HG03025 (cell line): ENCODE measurements around the gene METTL1.
"Not testable (repeated sequence)": the region's sequence is repeated elsewhere in the genome, so short reads cannot be mapped to it uniquely, and the experiment has no call there.

Experiments used
- ATAC-seq: cut with Tn5 transposase; IDR thresholded peaks from one replicate; pipeline ENCODE4 v1.9.1; 2021; ENCODE audit warnings: mild to moderate bottlenecking, moderate library complexity; ENCODE audit not compliant: unreplicated experiment, low FRiP score

The METTL1 gene

DNA sequence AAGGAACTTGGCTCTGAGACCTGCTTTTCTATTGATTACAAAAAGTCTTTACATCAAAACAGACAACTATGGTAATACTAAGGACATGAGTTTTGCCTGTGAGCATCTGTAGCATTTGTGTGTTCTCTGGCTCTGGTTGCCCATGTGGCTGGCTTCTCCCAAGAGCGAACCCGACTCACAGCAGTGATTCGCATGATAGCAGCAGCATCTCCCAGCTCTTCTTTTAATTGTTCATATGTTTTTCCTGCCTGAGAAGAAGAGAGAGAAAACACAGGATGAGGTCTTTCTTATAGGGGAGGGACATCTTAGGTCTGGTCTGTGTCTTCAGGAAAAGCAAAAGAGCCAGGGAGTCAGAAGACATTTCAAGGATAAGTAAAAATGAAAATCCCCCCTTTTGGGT, 29.1 kb upstream of the METTL1 start:
- ATAC-seq = no peak

DNA sequence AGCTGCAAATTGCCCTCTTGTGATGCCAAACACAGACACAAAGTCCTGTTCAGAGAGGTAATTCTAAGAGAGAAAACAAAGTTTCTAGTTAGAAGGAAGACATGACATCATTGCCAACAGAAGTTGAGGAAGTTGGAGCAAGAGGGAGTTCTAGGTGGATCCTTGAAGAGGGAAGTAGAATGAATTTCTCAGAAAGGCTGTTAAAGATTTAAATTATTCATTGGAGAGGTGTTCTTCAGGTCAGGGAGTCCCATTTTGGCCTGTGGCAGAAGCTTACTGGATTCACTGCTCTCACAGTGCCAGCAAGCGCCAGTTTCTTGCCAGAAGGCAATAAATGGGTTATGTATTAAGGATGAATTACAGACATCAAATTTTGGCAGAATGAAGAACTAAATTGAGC, 26.0 kb upstream of the METTL1 start:
- no peak for ATAC-seq

DNA sequence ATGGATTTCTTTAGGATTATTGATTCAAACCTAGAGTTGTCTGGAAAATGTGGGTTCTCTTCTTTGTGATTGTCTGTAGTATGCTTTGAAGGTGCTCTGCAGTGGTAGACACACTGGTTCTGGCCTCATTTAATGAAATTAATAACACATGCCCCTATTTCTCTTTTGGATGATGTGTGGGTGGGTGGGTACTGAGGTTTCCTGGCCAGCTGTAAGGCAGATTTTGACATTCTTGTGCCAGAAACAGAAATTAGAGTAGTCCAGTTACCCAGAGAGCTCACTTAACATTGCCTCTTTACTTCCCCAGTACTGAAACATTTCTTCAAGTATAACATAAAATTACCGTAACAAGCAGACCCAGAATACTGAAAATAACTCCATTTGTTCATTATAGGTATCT, 25.1 kb upstream of the METTL1 start:
- no peak for ATAC-seq

DNA sequence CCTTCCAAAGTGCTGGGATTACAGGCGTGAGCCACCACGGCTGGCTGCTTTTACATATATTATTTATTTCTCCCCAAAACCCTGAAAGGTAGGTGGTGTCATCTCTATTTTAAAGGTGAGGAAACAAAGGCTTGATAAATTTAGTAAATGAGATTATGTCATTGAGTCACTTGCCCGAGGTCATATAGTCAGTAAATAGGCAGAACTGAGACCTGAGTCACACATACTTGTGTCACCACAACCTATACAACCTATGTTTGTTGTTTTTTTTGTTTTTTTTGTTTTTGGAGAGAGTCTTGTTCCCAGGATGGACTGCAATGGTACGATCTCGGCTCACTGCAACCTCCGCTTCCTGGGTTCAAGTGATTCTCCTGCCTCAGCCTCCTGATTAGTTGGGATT, 23.4 kb upstream of the METTL1 start:
- ATAC-seq = no peak

DNA sequence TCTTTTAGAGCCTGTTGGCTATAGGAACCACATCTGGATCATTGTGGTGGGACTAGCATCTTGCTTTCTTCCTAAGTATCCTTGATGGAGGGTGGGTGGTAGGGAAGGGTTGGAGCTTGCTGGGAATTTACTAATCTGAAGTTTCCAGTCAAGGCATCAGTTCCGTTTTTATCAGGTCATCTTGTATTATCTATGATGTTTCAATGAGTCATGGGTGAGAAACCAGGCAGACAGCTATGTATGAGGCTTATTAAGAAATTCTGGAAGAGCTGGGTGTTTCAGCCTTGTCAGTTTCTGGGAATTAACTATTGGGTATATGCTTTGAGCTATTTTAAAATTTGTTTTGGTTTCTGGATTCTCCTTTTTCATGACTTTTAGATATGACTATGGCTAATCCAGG, 22.0 kb upstream of the METTL1 start:
- no peak for ATAC-seq

DNA sequence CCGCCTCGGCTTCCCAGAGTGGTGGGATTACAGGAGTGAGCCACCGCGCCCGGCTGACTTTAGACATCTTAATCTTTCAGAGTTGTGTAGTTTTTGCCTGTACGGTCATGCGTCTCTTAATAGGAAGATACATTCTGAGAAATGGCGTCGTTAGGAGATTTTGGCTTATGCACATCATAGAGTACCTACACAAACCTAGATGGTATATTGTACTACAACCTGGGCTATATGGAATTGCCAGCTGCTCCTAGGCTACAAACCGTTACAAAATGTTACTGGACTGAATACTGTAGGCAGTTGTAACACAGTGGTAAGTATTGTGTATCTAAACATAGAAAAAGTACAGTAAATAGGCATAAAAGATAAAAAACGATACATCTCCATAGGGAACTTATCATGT, 12.0 kb upstream of the METTL1 start:
- no peak for ATAC-seq

DNA sequence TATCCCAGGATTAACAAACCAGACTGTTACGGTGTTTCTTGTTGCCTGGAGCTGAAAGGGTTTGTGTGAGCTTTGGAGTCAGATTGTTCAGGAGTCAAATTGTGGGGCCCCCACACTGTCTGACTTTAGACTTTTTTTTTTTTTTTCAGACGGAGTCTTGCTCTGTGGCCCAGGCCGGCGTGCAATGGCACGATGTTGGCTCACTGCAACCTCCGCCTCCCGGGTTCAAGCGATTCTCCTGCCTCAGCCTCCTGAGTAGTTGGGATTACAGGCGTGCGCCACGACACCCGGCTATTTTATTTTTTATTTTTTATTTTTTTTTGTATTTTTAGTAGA, 11.5 kb upstream of the METTL1 start:
- ATAC-seq = no peak

DNA sequence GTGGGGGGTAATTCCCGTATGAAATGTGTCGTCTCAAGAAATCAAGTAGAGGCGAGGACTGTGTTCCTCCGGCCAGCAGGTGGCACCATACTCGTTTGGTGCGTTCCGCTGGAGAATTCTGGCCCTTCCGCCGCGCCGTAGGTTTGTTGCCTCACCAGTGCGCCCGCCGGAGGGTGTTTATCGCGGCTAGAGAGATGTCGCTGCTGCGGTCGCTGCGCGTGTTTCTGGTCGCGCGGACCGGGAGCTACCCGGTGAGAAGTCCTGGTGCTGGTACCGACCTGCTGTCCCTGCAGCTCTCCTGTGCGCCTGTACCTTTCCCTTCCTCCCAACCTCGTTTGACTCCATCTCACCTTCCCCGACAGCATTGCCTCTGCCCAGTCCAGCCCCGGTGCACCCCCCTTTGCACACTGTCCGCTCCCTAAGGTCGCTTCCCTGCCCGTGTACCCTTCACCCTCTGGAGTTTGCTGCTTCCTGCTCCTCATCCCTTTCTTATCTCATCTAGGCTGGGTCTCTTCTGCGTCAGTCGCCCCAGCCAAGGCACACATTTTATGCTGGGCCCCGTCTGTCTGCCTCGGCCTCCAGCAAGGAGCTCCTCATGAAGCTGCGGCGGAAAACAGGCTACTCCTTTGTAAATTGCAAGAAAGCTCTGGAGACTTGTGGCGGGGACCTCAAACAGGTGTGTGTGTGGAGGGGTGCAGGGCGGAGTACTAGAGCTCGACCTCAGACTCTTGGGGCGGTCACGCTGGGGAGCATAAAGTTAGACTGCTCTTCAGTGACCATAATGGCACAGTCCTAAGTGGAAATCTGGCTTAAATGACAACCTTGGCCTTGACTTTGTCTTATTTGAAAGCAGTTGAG, 10.9 kb upstream of the METTL1 start, which contains the start of gene TSFM:
TSS of gene TSFM (plus strand) at position 180 of the 858 bp plus-strand sequence. CDS start at position 195, 15 bp downstream.
- ATAC-seq = peak; percentile 88

DNA sequence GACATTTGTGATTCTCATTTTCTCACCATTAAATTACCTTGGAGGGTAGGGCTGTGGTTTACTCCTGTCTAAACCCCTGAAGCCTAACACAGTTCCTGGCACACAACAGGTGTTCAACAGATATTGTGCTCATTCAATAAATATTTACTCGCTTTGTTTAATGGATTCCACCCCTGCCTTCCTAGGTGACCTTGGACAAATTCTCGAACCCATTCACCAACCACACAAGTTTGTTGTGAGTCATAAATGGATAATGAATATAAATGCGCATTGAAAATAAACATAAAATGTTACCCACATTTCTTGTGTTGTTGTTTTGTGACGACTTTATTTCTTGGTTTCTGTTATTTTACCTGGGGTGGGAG, 10.3 kb upstream of the METTL1 start:
- ATAC-seq = no peak

DNA sequence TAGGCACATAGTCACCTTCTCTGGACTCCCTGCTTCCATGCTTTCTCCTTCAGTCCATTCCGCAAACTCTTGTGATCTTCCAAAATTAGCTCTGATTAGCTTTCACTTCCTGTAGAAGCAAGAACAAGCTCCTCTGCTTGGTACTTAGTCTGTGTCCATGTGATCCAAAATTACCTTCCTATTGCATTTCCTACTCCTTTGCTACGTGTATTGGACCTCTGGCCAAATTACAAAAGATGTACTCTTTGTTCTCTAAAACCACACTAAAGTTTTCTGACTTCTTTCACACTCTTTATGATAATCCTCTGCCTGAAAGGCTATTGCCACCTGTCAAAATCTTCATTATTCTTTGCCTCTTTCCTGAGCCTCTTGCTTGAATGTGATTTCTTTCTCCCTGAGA, 9.9 kb upstream of the METTL1 start:
- ATAC-seq = no peak

DNA sequence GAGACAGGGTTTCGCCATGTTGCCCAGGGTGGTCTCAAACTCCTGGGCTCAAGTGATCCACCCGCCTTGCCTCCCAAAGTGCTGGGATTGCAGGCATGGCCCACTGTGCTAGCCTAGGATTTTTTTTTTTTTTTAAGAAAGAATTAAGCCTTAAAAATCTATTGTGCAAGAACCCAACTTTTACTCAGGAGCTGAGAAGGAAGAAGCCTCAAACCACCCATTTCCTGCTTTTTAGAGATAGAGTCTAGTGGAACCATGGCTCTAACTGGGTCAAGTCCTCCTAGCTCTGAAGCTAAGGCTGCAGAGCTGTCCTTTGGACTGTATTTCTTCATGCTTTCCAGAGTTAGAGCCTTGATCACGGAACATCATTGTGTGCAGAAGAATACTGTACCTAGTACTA, 9.3 kb upstream of the METTL1 start:
- ATAC-seq = no peak

DNA sequence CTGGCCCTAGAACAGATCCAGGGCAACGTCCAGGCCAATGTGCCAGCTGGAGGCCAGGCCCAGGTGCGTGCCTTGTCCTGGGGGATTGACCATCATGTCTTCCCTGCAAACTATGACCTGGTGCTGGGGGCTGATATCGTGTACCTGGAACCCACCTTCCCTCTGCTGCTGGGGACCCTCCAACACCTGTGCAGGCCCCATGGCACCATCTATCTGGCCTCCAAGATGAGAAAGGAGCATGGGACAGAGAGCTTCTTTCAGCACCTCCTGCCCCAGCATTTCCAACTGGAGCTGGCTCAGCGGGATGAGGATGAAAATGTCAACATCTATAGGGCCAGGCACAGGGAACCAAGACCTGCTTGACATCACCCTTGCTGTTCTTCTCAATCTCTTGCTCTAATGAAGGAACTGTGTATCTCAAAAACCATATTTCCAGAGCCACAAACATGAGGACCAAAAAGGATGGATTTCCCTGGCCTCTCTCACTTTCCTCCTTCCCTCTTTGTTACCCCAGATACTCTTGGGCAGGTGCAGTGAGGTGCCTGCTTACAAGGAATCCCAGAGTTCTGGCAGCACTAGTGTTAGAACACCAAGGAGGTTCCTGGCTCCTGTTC, 8.5 kb upstream of the METTL1 start:
- ATAC-seq = no peak

DNA sequence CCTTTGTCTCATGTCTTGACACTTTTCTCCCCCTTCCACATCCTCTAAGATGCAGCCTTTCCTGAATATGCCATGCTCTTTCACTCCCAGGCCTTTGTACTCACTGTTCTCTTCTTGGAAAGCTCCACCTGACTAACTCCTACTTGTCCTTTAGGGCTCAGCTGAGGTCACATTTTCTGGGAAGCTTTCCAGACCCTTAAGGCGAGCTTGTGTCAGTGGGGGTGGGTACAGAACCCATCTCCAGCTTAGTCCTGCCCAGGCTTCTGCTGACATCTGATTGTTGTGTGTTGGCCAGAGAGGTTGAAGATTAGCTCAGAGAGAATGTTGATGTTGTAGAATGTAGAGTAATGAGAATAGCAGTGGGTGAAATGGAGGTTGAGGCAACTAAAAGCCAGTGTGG, 7.8 kb upstream of the METTL1 start:
- ATAC-seq = no peak

DNA sequence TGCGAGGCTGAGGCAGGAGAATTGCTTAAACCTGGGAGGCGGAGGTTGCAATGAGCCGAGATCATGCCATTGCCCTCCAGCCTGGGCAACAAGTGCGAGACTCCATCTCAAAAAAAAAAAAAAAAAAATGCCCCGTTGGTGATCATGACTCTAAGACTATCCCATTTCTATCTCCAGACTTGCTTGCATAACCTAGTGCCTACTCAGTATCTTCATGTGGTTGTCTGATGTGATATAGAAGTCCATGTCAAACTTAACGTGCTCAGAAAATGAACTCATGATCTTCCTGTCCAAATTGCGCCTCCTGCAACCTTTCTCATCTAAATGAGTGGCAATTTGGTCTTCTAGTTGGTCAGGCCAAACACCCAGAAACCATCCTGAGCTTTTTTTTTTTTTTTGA, 6.0 kb upstream of the METTL1 start:
- no peak for ATAC-seq

DNA sequence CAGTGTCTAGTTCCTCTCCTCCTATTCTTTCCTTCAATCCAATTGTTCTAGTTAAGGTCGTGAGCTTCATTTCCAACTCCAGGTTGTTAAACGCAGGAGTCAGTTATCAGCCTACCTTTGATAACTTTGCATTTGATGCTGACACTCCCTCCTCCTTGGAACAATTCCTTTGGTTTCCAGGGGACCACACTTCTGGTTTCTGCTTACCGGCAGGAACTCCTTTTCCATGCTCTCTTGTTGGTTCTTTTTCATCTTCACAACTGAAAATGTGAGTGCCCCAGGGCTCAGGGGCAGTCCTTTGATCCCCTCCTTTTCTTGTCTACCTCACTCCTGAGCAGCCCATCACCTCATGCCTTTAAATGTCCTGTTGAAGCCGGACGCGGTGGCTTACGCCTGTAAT, 5.5 kb upstream of the METTL1 start:
- ATAC-seq = no peak

DNA sequence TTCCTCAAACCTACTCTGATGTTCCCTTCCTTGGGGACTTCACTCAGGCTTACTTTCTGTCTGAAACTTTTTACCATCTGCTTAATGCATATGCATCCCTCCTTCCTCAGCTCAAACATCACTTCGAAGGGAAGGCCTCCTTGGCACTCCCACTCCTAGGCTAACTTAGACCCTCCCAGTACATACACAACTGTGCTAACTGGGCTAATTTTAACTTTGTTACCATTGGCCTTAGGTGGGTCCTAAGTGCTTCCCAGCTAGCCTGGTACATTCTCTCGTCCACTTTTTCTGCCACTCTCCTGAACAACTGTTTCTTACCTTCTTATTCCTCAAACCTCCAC, 4.3 kb upstream of the METTL1 start:
- no peak for ATAC-seq

DNA sequence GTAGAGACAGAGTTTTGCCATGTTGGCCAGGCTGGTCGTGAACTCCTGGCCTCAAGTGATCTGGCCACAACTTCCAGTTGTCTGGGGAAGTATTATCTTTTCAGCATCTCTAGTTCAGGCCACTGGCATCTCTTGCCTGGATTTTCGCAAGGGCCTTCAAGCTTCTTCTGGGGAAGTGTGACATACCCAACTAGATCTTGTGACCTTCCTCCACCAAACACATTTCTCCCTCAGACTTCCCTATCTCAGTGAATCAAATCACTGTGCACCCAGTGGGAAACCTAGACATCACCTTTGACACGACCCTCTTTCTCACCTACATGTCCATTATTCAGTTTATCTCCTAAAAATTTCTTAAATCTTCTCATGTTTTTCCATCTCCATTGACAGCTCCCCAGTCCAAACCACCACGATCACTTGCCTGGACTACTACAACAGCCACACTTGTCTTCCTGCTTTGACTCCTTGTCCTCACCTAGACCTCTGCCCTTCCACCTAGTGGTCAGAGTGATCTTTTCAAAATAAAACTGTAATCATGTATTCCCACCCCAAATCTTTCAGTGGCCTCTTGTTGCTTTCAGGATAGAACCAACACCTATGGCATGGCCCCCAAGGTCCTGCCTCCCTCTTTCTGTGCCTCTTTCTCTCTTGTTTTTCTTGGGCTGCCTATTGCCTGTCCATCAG, 3.8 kb upstream of the METTL1 start:
- no peak for ATAC-seq

DNA sequence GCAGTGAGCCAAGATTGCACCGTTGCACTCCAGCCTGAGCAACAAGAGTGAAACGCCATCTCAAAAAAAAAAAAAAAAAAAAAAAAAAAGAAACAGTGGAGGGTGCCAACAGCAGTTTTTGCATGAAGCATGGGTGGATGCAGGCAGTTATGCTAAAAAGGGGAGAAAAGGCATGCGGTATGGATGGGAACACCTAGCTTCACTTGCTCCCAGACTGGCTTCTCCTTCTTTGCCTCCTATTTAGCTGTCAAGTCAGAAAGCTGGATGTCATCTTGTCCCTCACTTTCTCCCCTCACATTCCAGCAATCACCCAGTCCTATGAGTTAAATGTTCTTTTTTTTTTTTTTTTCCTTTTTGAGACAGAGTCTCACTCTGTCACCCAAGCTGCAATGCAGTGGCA, 3.1 kb upstream of the METTL1 start:
- ATAC-seq = no peak

DNA sequence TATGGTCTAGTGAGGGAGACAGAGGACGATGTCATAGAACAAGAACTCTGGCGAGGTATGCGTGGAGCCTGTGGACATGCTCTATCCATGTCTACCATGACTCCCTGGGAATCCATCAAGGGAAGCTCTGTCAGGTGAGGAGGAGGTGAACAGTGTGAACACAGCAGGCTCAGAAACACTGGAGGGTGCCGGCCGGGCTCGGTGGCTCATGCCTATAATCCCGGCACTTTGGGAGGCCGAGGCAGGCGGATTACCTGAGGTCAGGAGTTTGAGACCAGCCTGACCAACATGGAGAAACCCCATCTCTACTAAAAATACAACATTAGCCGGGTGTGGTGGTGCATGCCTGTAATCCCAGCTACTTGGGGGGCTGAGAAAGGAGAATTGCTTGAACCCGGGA, 2.7 kb upstream of the METTL1 start:
- ATAC-seq = not testable (repeated sequence)

DNA sequence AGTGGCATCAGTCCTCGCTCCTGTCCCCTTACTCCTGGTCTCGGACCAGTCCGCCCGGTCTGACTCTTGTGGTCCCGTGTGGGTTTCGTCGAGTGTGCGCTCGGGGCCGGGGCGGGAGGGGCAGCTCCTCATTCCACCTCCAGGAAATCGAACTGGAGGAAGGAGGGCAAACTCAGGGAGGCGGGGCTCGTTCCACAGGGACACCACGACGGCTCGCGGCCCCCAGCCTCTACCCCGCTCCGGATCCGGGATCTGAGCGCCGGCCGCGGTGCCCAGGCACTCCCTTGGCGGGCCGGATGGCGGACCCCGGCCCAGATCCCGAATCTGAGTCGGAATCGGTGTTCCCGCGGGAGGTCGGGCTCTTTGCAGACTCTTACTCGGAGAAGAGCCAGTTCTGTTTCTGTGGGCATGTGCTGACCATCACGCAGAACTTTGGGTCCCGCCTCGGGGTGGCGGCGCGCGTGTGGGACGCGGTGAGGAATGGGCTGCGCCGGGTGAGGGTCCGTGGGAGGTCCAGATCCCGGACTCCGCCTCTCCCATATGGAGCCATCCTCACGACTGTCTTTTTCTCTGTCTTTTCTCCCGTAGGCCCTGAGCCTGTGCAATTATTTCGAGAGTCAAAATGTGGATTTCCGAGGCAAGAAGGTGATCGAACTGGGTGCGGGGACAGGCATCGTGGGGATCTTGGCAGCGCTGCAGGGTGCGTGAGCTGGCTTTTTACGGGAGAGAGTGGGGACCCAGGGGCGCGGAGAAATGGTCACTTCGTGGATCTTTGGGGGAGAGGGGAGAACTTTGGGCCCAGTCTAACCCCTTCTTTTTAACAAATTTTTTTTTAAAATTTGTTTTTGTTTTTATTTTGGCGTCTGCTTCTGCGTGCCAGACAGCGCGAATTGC, 771 bp upstream of the METTL1 start, which contains the start of gene EEF1AKMT3:
TSS of gene EEF1AKMT3 (plus strand) at position 186 of the 894 bp plus-strand sequence. CDS start at position 297, 111 bp downstream.
- ATAC-seq = peak; percentile 27
